Lower leg skin (tissue), 4 donors: ENCODE results near the gene LDB2. TPM values are rescaled to one million over a fixed set of nuclear protein-coding genes. Genes with fewer than 3 reads are reported as not detected.

Experiments
- DNase-seq, 2 donors: peaks; one replicate each; pipeline ENCODE4 v3.0.0-alpha.2; 2019; ENCODE audit warnings: low spot score in 2 of 2
- H3K4me3 ChIP-seq: fragments of 200-600 bp; sonication (generic); 2 replicates; pipeline ENCODE4 v1.5.1; 2017; ENCODE audit warnings: mild to moderate bottlenecking, low read depth; ENCODE audit not compliant: poor library complexity, severe bottlenecking
- CTCF ChIP-seq, 3 donors: fragments of 450-650 bp; IDR thresholded peaks; one replicate each; pipeline ENCODE4 v1.5.1; 2016; ENCODE audit warnings: antibody characterized with exemption in 3 of 3, mild to moderate bottlenecking in 3 of 3, moderate library complexity in 2 of 3
- POLR2A ChIP-seq, 2 donors: fragments of 450-650 bp; IDR thresholded peaks; one replicate each; pipeline ENCODE4 v1.6.1; 2016 to 2017; ENCODE audit warnings: antibody characterized with exemption in 2 of 2, mild to moderate bottlenecking in 1 of 2, moderate library complexity in 1 of 2
- WGBS, 2 donors: methylation state at CpG; one replicate each; pipeline ENCODE4 v1.1.5; 2018; 5-methylcytosine and 5-hydroxymethylcytosine counted together
- intact Hi-C: fragments of 100-400 bp; cut with DNase I; formaldehyde crosslinking; loops from one replicate; pipeline ENCODE4 v1.15.0; 2023; ENCODE audit warnings: low total_unique reads
- total RNA-seq, 4 donors: library from RNA; depleted of rRNA; stranded (reverse); fragments of >200 nt; gene quantifications; one replicate each; pipeline ENCODE4 v1.1.0, GENCODE V29; 2016

The LDB2 gene
- total RNA-seq, 4 donors from 2014 or later, result 5.4 to 14.0 (median 7.8) TPM

DNA sequence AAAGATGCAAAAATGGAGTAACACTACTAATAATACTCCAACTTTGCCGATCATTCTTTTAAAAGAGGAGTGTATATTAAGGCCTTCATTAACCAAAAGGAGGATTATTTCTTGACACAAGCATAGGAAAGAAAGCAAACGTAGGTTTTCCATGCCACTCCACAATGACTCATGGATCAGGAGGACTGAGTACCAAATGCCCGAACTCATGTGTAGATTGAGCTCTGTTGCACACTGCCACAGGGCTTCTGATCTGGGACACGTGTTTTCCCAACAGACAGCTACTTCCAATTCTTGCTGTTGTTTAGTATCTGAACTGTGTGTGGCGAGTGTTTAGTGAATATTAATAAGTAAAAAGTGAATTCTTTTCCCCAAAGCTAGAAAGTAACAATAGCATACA, 131.2 kb downstream of the LDB2 start:
- no peak overlapping the region for H3K4me3 ChIP-seq
- no peak for TF ChIP-seq POLR2A (IDR thresholded peaks at IDR 0.05)
- TF ChIP-seq CTCF (IDR thresholded peaks at IDR 0.05), result no peak
- intact Hi-C loops, result no loop called here
- no peak for DNase-seq
- 83 to 91% methylated on average over 5 of the region's 5 CpGs for WGBS, 2 donors

DNA sequence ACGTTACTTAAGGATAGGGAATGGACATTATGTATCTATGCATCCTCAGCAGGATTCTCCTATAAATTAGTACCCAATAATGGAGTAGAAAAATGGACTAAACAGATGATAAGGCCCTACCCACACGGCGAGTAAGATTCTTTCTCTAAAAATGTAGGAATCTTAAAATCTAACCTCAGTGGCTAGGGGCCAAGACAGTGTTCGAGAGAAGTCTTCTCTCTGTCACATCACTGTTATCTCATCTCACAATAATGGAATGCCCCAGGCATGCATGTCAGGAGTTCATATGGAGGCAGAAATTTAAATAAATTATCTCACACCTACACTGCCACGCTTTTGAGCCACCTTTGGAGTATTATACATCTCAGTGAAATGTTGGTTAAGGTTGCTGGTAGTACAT, 132.9 kb downstream of the LDB2 start:
- WGBS, 2 donors, result 73 to 76% methylated on average over 5 of the region's 5 CpGs
- intact Hi-C loops, result no loop called here
- no peak overlapping the region for H3K4me3 ChIP-seq

DNA sequence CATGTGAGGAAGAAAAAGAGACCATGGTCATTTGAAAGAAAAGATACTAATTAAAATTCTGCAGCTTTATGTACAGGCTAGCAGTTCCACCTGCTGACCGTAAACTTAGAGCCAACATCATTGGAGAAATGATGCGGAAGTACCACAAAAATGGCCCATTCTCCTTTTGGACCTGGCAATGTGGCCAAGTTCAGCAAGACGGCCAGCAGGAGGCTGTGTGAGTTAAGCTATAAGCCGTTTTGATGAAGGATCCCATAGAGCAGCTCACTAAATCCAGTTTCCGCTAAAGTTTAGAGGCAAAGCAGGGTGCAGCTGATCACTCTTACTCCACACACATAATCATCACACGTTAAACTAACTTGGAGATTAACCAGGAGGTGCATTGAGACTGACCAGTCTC, 133.8 kb downstream of the LDB2 start:
- intact Hi-C loops, result no loop called here

More for the DNA sequence above, 132.9 kb downstream of the LDB2 start:
- no peak for DNase-seq
- TF ChIP-seq POLR2A (IDR thresholded peaks at IDR 0.05) (no peak), CTCF (IDR thresholded peaks at IDR 0.05) (no peak)

DNA sequence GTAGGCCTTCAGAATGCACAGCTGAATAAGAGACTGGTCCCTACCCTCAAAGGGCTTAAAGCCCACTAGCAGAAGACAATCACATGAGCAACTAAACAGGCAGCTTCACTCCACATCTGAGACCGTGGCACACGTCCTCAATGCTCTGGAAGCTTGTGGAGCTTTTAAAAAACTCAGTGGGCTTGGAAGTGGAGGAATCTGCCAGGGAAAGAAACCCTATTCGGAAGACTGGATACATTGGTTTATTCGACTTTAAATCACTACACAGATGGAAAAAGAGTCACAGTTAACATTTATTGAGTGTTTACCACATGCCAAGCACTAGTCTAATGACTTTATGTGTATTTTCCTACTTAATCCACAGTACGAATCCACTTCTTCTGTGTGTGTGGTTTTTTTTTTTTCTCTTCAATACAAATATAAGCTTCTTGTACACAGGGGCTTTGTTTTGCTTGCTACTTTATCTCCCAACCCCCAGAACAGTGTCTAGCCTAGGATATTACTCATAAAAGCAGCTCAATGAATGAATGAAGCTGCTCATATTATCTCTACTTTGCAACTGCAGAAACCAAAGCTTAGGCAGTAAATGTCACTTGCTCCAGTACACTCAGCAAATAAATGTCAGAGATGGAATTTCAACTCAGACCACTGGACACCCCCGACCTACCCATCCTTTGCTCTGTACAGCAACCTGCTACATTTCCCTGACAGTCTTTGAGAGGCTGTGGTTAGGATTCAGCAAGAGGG, 137.7 kb downstream of the LDB2 start:
- no peak for DNase-seq
- WGBS, 2 donors, result 76 to 77% methylated on average over 6 of the region's 6 CpGs
- intact Hi-C loops, result no loop called here
- no peak overlapping the region for H3K4me3 ChIP-seq
- no peak for TF ChIP-seq POLR2A (IDR thresholded peaks at IDR 0.05)
- no peak for TF ChIP-seq CTCF (IDR thresholded peaks at IDR 0.05)

More for the DNA sequence above, 133.8 kb downstream of the LDB2 start:
- TF ChIP-seq CTCF (IDR thresholded peaks at IDR 0.05) (no peak), POLR2A (IDR thresholded peaks at IDR 0.05) (no peak)
- no peak overlapping the region for H3K4me3 ChIP-seq
- no peak for DNase-seq
- WGBS, 2 donors, result 78 to 81% methylated on average over 6 of the region's 6 CpGs

GRCh38 chr4:16759931-16760582, 138.4 kb downstream of the LDB2 start:
- TF ChIP-seq POLR2A (IDR thresholded peaks at IDR 0.05) (no peak), CTCF (IDR thresholded peaks at IDR 0.05) (no peak)
- WGBS, 2 donors, result 54 to 60% methylated on average over 5 of the region's 5 CpGs
- no peak for DNase-seq
- intact Hi-C loops, result no loop called here
- no peak overlapping the region for H3K4me3 ChIP-seq
